Upper lobe of left lung (tissue), 6 donors: Measurements from ENCODE around the gene PRKCA. TPM values are rescaled to one million over a fixed set of nuclear protein-coding genes. Genes with fewer than 3 reads are reported as not detected.

Experiments used
- ATAC-seq, 2 donors: fragments of 200-7000 bp; cut with Tn5 transposase; one replicate each; pipeline ENCODE4 v1.9.1; 2022; ENCODE audit warnings: mild to moderate bottlenecking in 2 of 2, moderate library complexity in 2 of 2; ENCODE audit not compliant: low FRiP score in 2 of 2
- DNase-seq, 2 donors: peaks; one replicate each; pipeline ENCODE4 v3.0.0-alpha.2; 2019 to 2020
- H3K27ac ChIP-seq, 4 donors: fragments of 200-600 bp; sonication (generic); one replicate each; pipeline ENCODE4 v1.5.1; 2016 to 2019
- H3K27me3 ChIP-seq, 4 donors: fragments of 200-600 bp; sonication (generic); one replicate each; pipeline ENCODE4 v1.5.1; 2017 to 2019
- H3K36me3 ChIP-seq, 4 donors: fragments of 200-600 bp; sonication (generic); one replicate each; pipeline ENCODE4 v1.5.1; 2016 to 2019
- H3K4me1 ChIP-seq, 4 donors: fragments of 200-600 bp; sonication (generic); one replicate each; pipeline ENCODE4 v1.5.1; 2018 to 2019
- H3K4me3 ChIP-seq, 4 donors: fragments of 200-600 bp; sonication (generic); one replicate each; pipeline ENCODE4 v1.5.1; 2017 to 2019; ENCODE audit warnings: mild to moderate bottlenecking in 2 of 4, moderate library complexity in 1 of 4
- H3K9me3 ChIP-seq, 4 donors: fragments of 200-600 bp; sonication (generic); one replicate each; pipeline ENCODE4 v1.5.1; 2018 to 2019
- CTCF ChIP-seq, 6 experiments: fragments of 450-650 bp in 4 of 6; fragments of 200-600 bp in 2 of 6; sonication (generic) in 2 of 6; IDR thresholded peaks; one replicate each; pipeline ENCODE4 v1.5.1; 2016 to 2019; ENCODE audit warnings: antibody characterized with exemption in 6 of 6
- EP300 ChIP-seq, 4 donors: sonication (generic); formaldehyde crosslinking; IDR thresholded peaks; one replicate each; pipeline ENCODE4 v1.5.1; 2017; ENCODE audit warnings: antibody characterized with exemption in 4 of 4, control low read depth in 2 of 4
- POLR2A ChIP-seq, 4 donors: fragments of 450-650 bp; IDR thresholded peaks; one replicate each; pipeline ENCODE4 v1.5.1; 2016 to 2017; ENCODE audit warnings: antibody characterized with exemption in 4 of 4, mild to moderate bottlenecking in 2 of 4
- POLR2AphosphoS5 ChIP-seq, 2 donors: sonication (generic); formaldehyde crosslinking; IDR thresholded peaks; one replicate each; pipeline ENCODE4 v1.5.1; 2017; ENCODE audit warnings: antibody characterized with exemption in 2 of 2
- WGBS, 2 donors: methylation state at CpG; one replicate each; pipeline ENCODE4 v1.1.5; 2017 to 2018; 5-methylcytosine and 5-hydroxymethylcytosine counted together
- total RNA-seq, 6 donors: library from RNA; depleted of rRNA in 4 of 6; stranded (reverse); fragments of >200 nt in 4 of 6; gene quantifications; one replicate each; pipeline versions ENCODE4 v1.1.0 to v1.2.1, GENCODE V29; 2016 to 2021
- donor health status: DM: no; HTN: no; CAD: no; lungs with moderate emphysema.
- donor health status: DM: no; HTN: yes; CAD: no; lungs with severe emphysema.

PRKCA gene
- total RNA-seq, 6 donors from 2014 or later: 10.9 to 29.3 (median 18.0) TPM

- ATAC-seq: no peak
- no peaks in the 10 kb centered on the region for H3K27me3 ChIP-seq
- H3K4me3 ChIP-seq: no peak overlapping the region
- TF ChIP-seq POLR2A (IDR thresholded peaks at IDR 0.05): no peak
- TF ChIP-seq POLR2AphosphoS5 (IDR thresholded peaks at IDR 0.05): no peak
- TF ChIP-seq CTCF (IDR thresholded peaks at IDR 0.05): no peak
- TF ChIP-seq EP300 (IDR thresholded peaks at IDR 0.05): no peak
- DNase-seq: no peak
- peaks cover 0 to 6% (median 3%) of the 10 kb centered on the region in 4 donors for H3K4me1 ChIP-seq
- H3K36me3 ChIP-seq: no peaks in the 10 kb centered on the region
- WGBS, 2 donors: 75 to 83% methylated on average over 5 of the region's 5 CpGs
- no peaks in the 10 kb centered on the region for H3K9me3 ChIP-seq
- H3K27ac ChIP-seq: no peak overlapping the region
Observed at GRCh38 chr17:66772148-66772812, 469.9 kb downstream of the PRKCA start.

DNA sequence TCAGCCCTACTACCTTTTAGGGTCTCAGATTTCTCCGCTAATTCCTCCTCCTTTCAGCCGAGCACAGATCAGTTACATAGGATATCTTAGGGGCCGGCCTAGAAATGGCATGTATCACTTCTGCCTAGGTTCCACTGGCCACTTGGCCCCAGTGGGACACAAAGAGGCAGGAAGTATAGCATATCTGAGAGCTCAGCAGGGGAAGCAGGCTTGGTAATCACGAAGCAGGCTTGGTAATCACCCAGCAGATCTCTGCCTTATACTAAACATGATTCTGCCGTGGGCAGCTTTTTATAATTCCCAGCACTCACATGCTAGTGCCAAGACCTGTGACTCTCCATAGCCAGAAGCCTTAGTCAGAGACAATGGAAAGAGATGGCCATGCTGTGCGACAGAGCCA is 472.9 kb downstream of the PRKCA start:
- ATAC-seq (no peak), DNase-seq (no peak)
- no peak overlapping the region for H3K4me3 ChIP-seq
- peaks cover 0 to 12% (median 5%) of the 10 kb centered on the region in 4 donors for H3K4me1 ChIP-seq
- no peaks in the 10 kb centered on the region for H3K36me3 ChIP-seq
- 69 to 85% methylated on average over 6 of the region's 6 CpGs for WGBS, 2 donors
- TF ChIP-seq CTCF (IDR thresholded peaks at IDR 0.05): no peak
- TF ChIP-seq EP300 (IDR thresholded peaks at IDR 0.05): no peak
- TF ChIP-seq POLR2AphosphoS5 (IDR thresholded peaks at IDR 0.05): no peak
- no peak for TF ChIP-seq POLR2A (IDR thresholded peaks at IDR 0.05)
- H3K27ac ChIP-seq: no peak overlapping the region
- no peaks in the 10 kb centered on the region for H3K27me3 ChIP-seq
- no peaks in the 10 kb centered on the region for H3K9me3 ChIP-seq

DNA sequence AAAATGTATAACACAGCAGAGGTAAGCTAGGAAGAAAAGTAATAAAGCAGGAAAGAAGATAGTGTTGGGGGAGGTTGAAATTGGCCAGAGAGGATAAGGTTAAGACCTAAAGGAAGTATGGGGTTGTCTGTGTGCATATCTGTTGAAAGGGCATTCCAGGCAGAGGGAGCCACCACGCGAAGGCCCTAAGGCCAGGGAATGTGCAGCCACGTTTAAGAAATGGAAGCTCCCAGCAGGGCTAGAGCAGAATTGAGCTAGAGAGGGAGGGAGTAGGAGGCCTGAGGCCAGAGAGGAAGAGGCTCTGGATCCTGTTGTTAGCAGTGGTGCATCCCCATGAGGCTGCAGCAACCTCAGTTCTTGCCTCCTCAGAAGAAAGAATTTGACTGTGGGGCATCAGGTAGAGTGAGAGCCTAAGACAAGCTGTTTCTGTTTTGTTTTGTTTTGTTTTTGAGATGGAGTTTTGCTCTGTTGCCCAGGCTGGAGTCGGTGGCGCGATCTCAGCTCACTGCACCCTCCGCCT is 473.5 kb downstream of the PRKCA start:
- ATAC-seq: no peak
- DNase-seq: no peak
- no peak overlapping the region for H3K4me3 ChIP-seq
- no peaks in the 10 kb centered on the region for H3K36me3 ChIP-seq
- H3K27me3 ChIP-seq: no peaks in the 10 kb centered on the region
- TF ChIP-seq CTCF (IDR thresholded peaks at IDR 0.05) (no peak), POLR2AphosphoS5 (IDR thresholded peaks at IDR 0.05) (no peak), EP300 (IDR thresholded peaks at IDR 0.05) (no peak), POLR2A (IDR thresholded peaks at IDR 0.05) (no peak)
- H3K9me3 ChIP-seq: no peaks in the 10 kb centered on the region
- peak overlapping the region in 2 of 4 donors; percentile 49 to 71 for H3K27ac ChIP-seq
- 79 to 85% methylated on average over 7 of the region's 7 CpGs for WGBS, 2 donors
- H3K4me1 ChIP-seq: peaks cover 0 to 12% (median 5%) of the 10 kb centered on the region in 4 donors

- no peaks in the 10 kb centered on the region for H3K9me3 ChIP-seq
- H3K4me1 ChIP-seq: peaks cover 0 to 12% (median 5%) of the 10 kb centered on the region in 4 donors
- WGBS, 2 donors: 62% methylated on average over 9 of the region's 9 CpGs
- H3K4me3 ChIP-seq: no peak overlapping the region
- ATAC-seq (no peak), DNase-seq (no peak)
- H3K27ac ChIP-seq: peak overlapping the region in 3 of 4 donors; percentile 42 to 71 (median 49)
- H3K27me3 ChIP-seq: no peaks in the 10 kb centered on the region
- TF ChIP-seq EP300 (IDR thresholded peaks at IDR 0.05) (no peak), POLR2AphosphoS5 (IDR thresholded peaks at IDR 0.05) (no peak), CTCF (IDR thresholded peaks at IDR 0.05) (no peak), POLR2A (IDR thresholded peaks at IDR 0.05) (no peak)
- H3K36me3 ChIP-seq: no peaks in the 10 kb centered on the region
Observed at GRCh38 chr17:66776999-66777688, 474.7 kb downstream of the PRKCA start.
